Activated T-helper 9 cell treated with anti-CD3 and anti-CD28 coated beads, Interleukin-2, amount 50 U/mL, for 16 hours (primary cell): ENCODE data around the gene TFAP2C.
"Not testable (repeated sequence)": the region's sequence is repeated elsewhere in the genome, so short reads cannot be mapped to it uniquely, and the experiment has no call there.

Experiments
- DNase-seq: peaks from one replicate; pipeline ENCODE4 v3.0.0-alpha.2; 2020; ENCODE audit warnings: low read depth

The TFAP2C gene

GRCh38 chr20:56653211-56653610 lies 24.1 kb downstream of the TFAP2C start:
- no peak for DNase-seq

- DNase-seq = no peak
Observed at GRCh38 chr20:56656632-56657031, 27.5 kb downstream of the TFAP2C start.

GRCh38 chr20:56657879-56658278 lies 28.8 kb downstream of the TFAP2C start:
- DNase-seq = no peak

- DNase-seq = not testable (repeated sequence)
Observed at GRCh38 chr20:56658341-56658947, 29.3 kb downstream of the TFAP2C start.

GRCh38 chr20:56663660-56664059 lies 34.6 kb downstream of the TFAP2C start:
- DNase-seq = no peak

- DNase-seq = no peak
Observed at GRCh38 chr20:56664796-56665195, 35.7 kb downstream of the TFAP2C start.

- DNase-seq = no peak
Observed at GRCh38 chr20:56665806-56666205, 36.7 kb downstream of the TFAP2C start.

- no peak for DNase-seq
Observed at GRCh38 chr20:56673450-56673849, 44.3 kb downstream of the TFAP2C start.

- no peak for DNase-seq
Observed at GRCh38 chr20:56676001-56676400, 46.9 kb downstream of the TFAP2C start.

GRCh38 chr20:56676679-56677078 lies 47.6 kb downstream of the TFAP2C start:
- DNase-seq = no peak

- no peak for DNase-seq
Observed at GRCh38 chr20:56683077-56683865, 54.2 kb downstream of the TFAP2C start.

GRCh38 chr20:56685879-56686278 lies 56.8 kb downstream of the TFAP2C start:
- DNase-seq = no peak

- no peak for DNase-seq
Observed at GRCh38 chr20:56687061-56687460, 58.0 kb downstream of the TFAP2C start.

GRCh38 chr20:56688106-56688505 lies 59.0 kb downstream of the TFAP2C start:
- DNase-seq = no peak
